Vagina (tissue), 2 donors: ENCODE results near the gene FPGS.

Experiments
- CTCF ChIP-seq, 3 experiments: fragments of 450-650 bp in 2 of 3; fragments of 200-600 bp in 1 of 3; sonication (generic) in 1 of 3; IDR thresholded peaks; one replicate each; pipeline ENCODE4 v1.5.1; 2017 to 2019; ENCODE audit warnings: antibody characterized with exemption in 3 of 3, mild to moderate bottlenecking in 2 of 3, moderate library complexity in 2 of 3
- POLR2A ChIP-seq, 2 donors: fragments of 450-650 bp; IDR thresholded peaks; one replicate each; pipeline ENCODE4 v1.6.1; 2017; ENCODE audit warnings: antibody characterized with exemption in 2 of 2, mild to moderate bottlenecking in 2 of 2, moderate library complexity in 2 of 2
- POLR2AphosphoS5 ChIP-seq, 2 donors: sonication (generic); formaldehyde crosslinking; IDR thresholded peaks; one replicate each; pipeline ENCODE4 v1.9.0; 2017; ENCODE audit warnings: antibody characterized with exemption in 2 of 2, mild to moderate bottlenecking in 2 of 2, low read depth in 1 of 2; ENCODE audit not compliant: insufficient read depth in 1 of 2

- TF ChIP-seq CTCF (IDR thresholded peaks at IDR 0.05) (no peak), POLR2A (IDR thresholded peaks at IDR 0.05) (no peak), POLR2AphosphoS5 (IDR thresholded peaks at IDR 0.05; ENCODE audit: insufficient read depth in 1 of 2, low read depth in 1 of 2) (no peak)
Measured at GRCh38 chr9:127768698-127769097, 34.0 kb upstream of the FPGS start.
